ENCODE measurements around the gene TDRKH.
"Not testable (repeated sequence)": the region's sequence is repeated elsewhere in the genome, so short reads cannot be mapped to it uniquely, and the experiment has no call there.

TDRKH gene

DNA sequence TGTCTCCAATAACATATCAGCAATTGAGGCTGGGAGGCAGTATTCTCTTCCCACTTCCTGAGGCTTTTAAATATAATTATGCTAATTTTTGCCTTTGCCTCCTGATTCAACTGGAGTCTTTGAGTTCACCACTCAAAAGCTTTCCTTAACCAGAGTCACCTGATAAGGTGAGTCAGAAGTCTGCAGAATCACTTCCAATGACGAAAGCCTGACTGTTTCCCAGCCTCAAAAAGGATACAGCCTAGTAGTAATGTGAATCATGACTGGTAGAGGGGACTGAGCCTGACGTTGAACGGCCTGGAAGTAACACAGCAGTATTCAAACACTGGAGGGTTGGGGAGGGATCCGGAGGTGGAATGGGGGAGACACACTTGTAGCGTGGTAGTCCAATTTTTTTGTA, 16.6 kb downstream of the TDRKH start:
- DNase-seq, result no peak
- Histone ChIP-seq H3K4me1 (ENCODE audit: low read length) (peaks cover 2% of the 10 kb centered on the region; the same call in 1 of the 2 replicates), H3K27ac (ENCODE audit: low read length) (no peak overlapping the region), H3K36me3 (replicated peaks; ENCODE audit: insufficient read depth, low read length) (no peaks in the 10 kb centered on the region), H3K79me2 (ENCODE audit: low read length) (no peaks in the 10 kb centered on the region), H2AFZ (ENCODE audit: low read length) (no peak overlapping the region), H3K4me2 (ENCODE audit: low read depth, low read length) (no peak overlapping the region), H3F3A (ENCODE audit: insufficient read depth, low read length) (no peaks in the 10 kb centered on the region), H3K4me3 (ENCODE audit: low read length) (no peak overlapping the region), H3K9ac (ENCODE audit: low read length) (no peak overlapping the region), H3K9me3 (replicated peaks; ENCODE audit: insufficient read depth, low read length) (no peaks in the 10 kb centered on the region), H3K9me2 (replicated peaks; ENCODE audit: insufficient read depth, low read length) (no peaks in the 10 kb centered on the region), H4K20me1 (ENCODE audit: insufficient read depth, low read length) (no peaks in the 10 kb centered on the region), H3K27me3 (replicated peaks; ENCODE audit: insufficient read depth, low read length) (no peaks in the 10 kb centered on the region)
- no peak for TF ChIP-seq EZH2phosphoT487 (IDR thresholded peaks at IDR 0.05; ENCODE audit: low read length)

DNA sequence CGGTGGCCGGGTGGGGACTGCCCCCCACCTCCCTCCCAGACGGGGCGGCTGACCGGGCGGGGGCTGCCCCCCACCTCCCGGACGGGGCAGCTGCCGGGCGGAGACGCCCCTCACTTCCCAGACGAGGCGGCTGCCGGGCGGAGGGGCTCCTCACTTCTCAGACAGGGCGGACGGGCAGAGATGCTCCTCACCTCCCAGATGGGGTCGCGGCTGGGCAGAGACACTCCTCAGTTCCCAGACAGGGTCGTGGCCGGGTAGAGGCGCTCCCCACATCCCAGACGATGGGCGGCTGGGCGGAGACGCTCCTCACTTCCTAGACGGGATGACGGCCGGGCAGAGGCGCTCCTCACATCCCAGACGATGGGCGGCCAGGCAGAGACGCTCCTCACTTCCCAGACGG, 21.0 kb downstream of the TDRKH start:
- not testable (repeated sequence) for H4K20me1 ChIP-seq (ENCODE audit: insufficient read depth, low read length); H3K9ac ChIP-seq (ENCODE audit: low read length); H3K4me1 ChIP-seq (ENCODE audit: low read length); H2AFZ ChIP-seq (ENCODE audit: low read length); H3K27me3 ChIP-seq (replicated peaks; ENCODE audit: insufficient read depth, low read length); H3K4me3 ChIP-seq (ENCODE audit: low read length); DNase-seq; H3F3A ChIP-seq (ENCODE audit: insufficient read depth, low read length); H3K4me2 ChIP-seq (ENCODE audit: low read depth, low read length); H3K9me3 ChIP-seq (replicated peaks; ENCODE audit: insufficient read depth, low read length); H3K36me3 ChIP-seq (replicated peaks; ENCODE audit: insufficient read depth, low read length); H3K9me2 ChIP-seq (replicated peaks; ENCODE audit: insufficient read depth, low read length); H3K79me2 ChIP-seq (ENCODE audit: low read length); H3K27ac ChIP-seq (ENCODE audit: low read length)

DNA sequence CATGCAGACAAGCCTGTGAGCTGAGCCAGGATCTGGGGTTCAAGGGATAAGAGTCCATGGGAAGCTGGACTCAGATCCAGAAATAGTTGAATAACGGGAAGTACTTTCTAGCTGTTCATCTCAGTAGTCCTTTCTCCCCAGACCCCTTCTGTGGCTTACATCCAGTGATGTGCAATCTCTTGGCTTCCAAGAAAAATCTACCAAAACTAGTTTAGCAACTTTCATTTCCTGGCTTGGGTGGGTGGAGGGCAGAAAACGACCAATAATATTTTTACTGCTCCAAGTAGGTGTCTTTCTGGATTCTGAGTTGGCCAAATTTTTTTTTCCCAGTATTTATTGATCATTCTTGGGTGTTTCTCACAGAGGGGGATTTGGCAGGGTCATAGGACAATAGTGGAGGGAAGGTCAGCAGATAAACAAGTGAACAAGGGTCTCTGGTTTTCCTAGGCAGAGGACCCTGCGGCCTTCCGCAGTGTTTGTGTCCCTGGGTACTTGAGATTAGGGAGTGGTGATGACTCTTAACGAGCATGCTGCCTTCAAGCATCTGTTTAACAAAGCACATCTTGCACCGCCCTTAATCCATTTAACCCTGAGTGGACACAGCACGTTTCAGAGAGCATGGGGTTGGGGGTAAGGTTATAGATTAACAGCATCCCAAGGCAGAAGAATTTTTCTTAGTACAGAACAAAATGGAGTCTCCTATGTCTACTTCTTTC, 21.8 kb downstream of the TDRKH start:
- H3K4me2 ChIP-seq (ENCODE audit: low read depth, low read length); H3K36me3 ChIP-seq (replicated peaks; ENCODE audit: insufficient read depth, low read length); H3K9ac ChIP-seq (ENCODE audit: low read length); H3F3A ChIP-seq (ENCODE audit: insufficient read depth, low read length); H3K9me3 ChIP-seq (replicated peaks; ENCODE audit: insufficient read depth, low read length); H2AFZ ChIP-seq (ENCODE audit: low read length); H3K4me3 ChIP-seq (ENCODE audit: low read length); H3K9me2 ChIP-seq (replicated peaks; ENCODE audit: insufficient read depth, low read length); H3K27me3 ChIP-seq (replicated peaks; ENCODE audit: insufficient read depth, low read length); H3K79me2 ChIP-seq (ENCODE audit: low read length); H3K27ac ChIP-seq (ENCODE audit: low read length); H4K20me1 ChIP-seq (ENCODE audit: insufficient read depth, low read length); DNase-seq; H3K4me1 ChIP-seq (ENCODE audit: low read length): not testable (repeated sequence)

DNA sequence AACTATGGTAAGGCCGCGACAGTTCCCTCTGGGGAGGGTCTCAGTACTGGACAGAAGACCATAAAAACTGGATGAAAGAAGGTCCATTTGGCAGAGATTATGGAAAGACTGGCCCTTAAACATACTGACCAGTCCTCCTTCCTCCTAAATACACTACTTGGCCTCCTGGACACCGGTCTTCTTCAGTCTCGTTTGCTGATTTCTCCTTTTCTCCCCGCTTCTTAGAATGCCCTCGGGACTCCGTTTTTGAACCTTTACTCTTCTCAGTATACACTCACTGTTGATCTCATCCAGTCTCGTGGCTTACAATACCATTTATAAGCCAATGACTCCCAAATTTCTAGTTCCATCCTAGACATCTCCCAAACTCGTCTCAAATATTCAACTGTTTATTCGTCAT, 26.3 kb downstream of the TDRKH start:
- Histone ChIP-seq H3K9me3 (replicated peaks; ENCODE audit: insufficient read depth, low read length) (no peaks in the 10 kb centered on the region), H3K9ac (ENCODE audit: low read length) (peak overlapping the region; percentile 79), H3F3A (ENCODE audit: insufficient read depth, low read length) (peaks cover 4% of the 10 kb centered on the region; the same call in 1 of the 2 replicates), H3K4me3 (ENCODE audit: low read length) (peak overlapping the region; percentile 92), H3K36me3 (replicated peaks; ENCODE audit: insufficient read depth, low read length) (no peaks in the 10 kb centered on the region; the same call in 1 of the 2 replicates), H4K20me1 (ENCODE audit: insufficient read depth, low read length) (no peaks in the 10 kb centered on the region), H3K4me2 (ENCODE audit: low read depth, low read length) (peak overlapping the region; percentile 71), H3K4me1 (ENCODE audit: low read length) (peaks cover 13% of the 10 kb centered on the region), H2AFZ (ENCODE audit: low read length) (peak overlapping the region; percentile 61), H3K79me2 (ENCODE audit: low read length) (peaks cover 30% of the 10 kb centered on the region), H3K27me3 (replicated peaks; ENCODE audit: insufficient read depth, low read length) (no peaks in the 10 kb centered on the region), H3K9me2 (replicated peaks; ENCODE audit: insufficient read depth, low read length) (no peaks in the 10 kb centered on the region), H3K27ac (ENCODE audit: low read length) (peak overlapping the region; percentile 59; the same call in 1 of the 2 replicates)
- no peak for DNase-seq
- TF ChIP-seq, protein P1, sequence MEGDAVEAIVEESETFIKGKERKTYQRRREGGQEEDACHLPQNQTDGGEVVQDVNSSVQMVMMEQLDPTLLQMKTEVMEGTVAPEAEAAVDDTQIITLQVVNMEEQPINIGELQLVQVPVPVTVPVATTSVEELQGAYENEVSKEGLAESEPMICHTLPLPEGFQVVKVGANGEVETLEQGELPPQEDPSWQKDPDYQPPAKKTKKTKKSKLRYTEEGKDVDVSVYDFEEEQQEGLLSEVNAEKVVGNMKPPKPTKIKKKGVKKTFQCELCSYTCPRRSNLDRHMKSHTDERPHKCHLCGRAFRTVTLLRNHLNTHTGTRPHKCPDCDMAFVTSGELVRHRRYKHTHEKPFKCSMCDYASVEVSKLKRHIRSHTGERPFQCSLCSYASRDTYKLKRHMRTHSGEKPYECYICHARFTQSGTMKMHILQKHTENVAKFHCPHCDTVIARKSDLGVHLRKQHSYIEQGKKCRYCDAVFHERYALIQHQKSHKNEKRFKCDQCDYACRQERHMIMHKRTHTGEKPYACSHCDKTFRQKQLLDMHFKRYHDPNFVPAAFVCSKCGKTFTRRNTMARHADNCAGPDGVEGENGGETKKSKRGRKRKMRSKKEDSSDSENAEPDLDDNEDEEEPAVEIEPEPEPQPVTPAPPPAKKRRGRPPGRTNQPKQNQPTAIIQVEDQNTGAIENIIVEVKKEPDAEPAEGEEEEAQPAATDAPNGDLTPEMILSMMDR (IDR thresholded peaks at IDR 0.05; ENCODE audit: low read length), result no peak
- no peak for TF ChIP-seq EZH2 (optimal IDR thresholded peaks at IDR 0.05; ENCODE audit: low read depth, low read length)
- no peak for TF ChIP-seq EZH2phosphoT487 (IDR thresholded peaks at IDR 0.05; ENCODE audit: low read length)

Data from MM.1S (cell line).